ENCODE results near the gene SIGLEC11.

DNA sequence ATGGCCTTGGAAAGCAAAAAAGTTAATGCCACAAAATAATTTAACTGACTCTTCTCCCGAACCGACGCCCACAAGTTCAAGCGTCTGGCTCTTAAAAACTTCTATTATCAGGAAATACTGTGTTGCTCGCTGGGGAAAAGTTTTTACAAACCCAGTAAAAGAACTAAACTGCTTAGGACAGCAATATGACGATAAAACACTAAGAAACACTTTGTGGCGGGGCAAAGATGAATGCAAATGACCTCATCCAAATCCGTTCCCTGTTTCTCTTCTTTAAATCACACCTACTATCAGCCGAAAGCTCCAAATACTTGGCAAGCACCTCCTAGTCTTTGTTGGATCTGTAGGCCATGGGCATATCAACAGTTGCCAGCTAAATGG is 4.9 kb downstream of the SIGLEC11 start:
- TF ChIP-seq, protein P1, sequence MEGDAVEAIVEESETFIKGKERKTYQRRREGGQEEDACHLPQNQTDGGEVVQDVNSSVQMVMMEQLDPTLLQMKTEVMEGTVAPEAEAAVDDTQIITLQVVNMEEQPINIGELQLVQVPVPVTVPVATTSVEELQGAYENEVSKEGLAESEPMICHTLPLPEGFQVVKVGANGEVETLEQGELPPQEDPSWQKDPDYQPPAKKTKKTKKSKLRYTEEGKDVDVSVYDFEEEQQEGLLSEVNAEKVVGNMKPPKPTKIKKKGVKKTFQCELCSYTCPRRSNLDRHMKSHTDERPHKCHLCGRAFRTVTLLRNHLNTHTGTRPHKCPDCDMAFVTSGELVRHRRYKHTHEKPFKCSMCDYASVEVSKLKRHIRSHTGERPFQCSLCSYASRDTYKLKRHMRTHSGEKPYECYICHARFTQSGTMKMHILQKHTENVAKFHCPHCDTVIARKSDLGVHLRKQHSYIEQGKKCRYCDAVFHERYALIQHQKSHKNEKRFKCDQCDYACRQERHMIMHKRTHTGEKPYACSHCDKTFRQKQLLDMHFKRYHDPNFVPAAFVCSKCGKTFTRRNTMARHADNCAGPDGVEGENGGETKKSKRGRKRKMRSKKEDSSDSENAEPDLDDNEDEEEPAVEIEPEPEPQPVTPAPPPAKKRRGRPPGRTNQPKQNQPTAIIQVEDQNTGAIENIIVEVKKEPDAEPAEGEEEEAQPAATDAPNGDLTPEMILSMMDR (IDR thresholded peaks at IDR 0.05): no peak
- TF ChIP-seq EZH2 (IDR thresholded peaks at IDR 0.05): no peak
